ENCODE results near the gene PTS.
A peak's percentile ranks its signal among the peaks of the same experiment; 100 is the strongest.

Gene PTS

DNA sequence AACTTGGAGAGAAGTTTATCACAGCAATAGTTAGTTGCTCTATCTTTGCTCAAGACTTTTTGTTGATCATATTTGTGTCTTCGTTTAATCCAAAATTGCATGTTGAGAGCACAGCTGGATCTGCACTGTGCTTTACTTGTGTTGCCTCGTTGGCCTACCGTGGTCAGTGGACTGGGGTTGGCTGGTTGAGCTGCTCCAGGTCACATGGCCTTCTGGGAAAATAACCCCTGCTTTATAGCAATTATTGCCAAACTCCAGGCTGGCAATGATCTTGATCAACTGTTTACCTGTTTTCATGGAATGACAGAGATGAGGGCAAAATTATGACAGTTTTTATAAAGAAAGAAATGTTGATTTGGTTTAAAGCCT is 40.2 kb downstream of the PTS start:
- DNase-seq, result no peak

DNA sequence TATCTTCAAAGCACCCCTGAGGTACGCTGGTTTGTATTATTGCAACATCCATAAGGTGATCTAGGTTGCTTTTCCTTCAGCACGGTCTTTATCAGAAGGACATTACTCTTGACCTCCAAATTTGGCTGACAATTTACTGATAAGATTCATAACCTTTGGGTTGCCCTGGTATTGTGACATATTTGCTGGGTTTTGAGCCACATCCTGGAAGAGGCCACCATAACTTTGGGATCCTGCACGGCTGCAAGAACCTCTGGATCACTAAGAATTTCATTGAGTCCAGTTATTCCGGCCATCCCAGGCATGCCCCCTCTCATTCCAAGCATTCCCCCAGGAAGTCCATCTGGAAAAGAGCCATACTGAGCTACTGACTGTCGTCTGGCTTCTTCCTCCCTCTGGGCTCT is 41.0 kb downstream of the PTS start:
- no peak for DNase-seq

DNA sequence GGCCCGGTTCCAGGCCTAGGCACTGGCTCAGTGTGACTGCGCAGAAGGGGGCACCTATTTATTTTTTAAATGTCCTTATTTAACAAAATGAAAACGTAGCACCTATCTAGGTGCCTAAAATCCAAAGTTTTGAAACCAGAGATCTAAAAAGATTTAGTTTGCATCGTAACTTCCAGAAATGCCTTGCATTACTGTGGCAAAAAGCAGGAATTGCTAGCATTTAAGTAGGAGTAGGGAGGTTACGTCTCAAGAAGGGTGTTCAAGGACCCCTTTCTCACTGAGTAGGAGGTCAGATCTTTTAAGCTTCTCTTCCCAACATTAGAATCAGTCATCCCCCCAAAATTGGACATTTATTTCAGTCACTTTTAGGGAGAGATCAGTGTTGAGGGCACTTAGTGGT is 42.2 kb downstream of the PTS start:
- DNase-seq, result no peak

DNA sequence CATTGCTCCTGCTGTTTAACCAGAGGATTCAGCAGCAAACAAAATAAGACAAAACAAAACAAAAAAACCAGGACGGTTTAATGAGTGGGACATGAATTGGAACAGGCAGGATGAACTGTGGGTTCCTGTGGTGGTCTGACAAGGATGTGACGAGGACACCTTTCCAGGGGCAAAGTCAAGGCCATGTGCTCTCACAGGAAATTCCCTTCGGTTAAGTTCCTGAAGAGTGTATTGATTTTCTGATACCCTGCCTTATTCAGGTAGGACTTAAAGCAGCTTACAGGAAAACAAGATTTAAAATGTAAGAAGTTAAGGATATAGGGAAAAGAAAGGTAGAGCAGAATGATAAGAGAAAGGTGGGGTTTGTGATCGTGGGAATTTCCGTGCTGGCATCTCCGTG is 42.9 kb downstream of the PTS start:
- DNase-seq, result no peak

DNA sequence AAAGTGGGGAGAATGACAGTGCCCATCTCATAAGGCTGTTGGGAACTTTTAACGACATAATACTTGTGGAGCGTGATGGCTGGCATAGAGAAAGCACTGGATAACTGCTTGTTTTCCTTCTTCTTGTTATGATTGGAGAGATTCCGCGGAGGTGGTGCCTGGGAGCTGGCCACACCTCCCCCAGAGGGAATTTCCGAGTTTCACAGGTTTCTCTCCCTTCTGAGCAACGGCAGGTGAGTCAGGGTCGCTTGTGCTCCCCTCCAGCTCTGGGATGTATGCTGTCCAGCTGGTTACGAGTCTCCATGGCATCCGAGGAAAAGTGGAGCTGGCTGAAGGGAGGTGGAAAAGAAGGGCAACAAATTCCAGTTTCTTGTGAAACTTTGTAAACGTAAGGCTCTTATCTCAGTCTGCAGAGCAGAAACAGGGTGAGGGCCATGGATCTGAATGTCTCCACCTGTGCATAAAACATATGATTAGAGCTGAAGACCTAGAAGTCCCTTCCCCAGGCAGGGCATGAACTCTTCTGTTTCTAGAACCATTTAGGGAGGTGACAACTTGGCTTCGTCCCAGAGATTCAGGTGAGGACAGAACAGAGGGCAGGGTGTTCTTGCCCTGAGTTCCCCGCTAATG is 44.4 kb downstream of the PTS start:
- DNase-seq, result no peak

DNA sequence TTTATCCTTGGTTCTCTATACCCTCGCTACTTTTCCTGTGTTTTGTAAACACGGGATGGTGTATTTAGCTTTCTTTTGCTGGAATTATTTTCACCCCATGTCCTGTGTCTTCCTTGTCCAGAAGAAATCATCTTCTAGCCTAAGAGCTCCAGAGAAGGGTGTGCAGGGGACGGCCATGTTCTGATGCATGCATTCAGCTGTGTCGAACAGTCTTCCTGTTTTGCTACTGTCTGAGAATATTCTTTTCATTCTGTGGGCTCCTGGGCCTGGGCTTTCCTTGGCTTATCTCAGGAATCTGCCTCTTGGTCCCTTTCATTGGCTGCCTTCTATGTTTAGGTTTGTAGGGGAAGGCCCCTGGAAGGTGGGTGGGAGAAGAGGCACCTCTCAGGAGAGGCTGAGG is 45.0 kb downstream of the PTS start:
- no peak for DNase-seq

DNA sequence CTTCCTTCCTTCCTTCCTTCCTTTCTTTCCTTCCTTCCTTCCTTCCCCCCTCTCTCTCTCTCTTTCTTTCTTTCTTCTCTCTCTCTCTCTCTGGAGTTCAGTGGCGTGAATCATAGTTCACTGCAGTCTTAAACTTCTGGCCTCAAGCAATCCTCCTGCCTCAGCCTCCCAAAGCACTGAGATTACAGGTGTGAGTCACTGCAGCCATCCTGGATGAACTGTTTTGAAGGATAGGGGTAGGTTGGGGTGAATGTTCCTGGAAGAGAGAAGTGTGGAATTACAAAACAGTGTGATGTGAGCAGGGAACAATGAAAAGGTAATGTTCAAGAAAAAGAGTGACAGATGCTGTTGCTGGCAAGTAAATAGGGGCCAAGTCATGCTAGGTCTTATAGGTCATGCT is 46.8 kb downstream of the PTS start:
- no peak for DNase-seq

DNA sequence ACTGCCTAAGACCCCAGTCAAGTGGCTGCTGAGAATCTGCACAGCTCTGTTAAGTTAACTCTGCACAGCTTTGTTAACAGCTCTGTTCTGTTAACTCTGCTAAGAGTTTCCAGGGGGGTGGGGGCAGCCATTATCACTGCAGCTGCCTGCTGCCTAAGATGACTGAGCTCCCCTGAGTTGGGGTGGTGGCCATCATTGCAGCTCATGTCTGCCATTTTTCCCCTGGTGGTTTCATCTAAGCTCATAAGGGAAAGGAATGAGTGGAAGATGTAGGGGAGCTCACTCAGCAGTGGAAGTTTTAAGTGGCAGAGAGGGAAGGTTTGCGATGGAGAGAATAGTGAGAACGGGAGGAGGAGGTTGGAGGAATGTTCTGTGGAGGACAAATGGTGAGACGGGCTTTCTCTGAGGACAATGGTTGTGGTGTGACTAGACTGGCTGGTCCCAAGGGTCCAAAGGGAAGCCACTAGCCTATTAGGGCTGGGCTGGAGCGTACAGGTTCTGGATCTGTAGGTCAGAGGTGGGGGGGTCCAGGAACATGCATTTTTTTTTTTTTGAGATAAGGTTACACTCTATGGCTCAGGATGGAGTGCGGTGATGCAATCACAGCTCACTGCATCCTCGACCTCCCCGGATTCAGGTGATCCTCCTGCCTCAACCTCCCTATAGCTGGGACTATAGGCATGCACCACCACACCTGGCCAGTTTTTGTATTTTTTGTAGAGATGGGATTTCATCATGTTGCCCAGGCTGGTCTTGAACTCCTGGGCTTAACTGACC is 48.0 kb downstream of the PTS start:
- no peak for DNase-seq

DNA sequence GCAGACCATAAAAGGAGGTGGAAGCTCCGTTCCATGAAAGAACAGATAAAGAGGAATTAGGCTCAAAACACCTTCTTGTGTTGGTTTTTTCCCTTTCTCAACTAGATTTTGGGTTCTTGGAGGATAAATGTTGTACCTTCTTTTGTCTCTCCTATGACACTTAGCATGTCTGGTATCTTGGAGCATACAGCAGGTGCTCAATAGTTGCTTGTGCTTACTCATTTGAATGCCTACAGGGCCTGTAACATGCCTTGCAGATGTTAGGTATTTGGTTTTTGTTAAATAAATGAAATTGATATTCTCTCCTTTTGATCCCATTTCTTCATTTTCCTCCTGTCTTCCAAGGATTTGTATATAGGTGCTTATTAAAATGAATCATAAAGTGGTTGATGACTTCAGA is 50.8 kb downstream of the PTS start:
- DNase-seq, result no peak

DNA sequence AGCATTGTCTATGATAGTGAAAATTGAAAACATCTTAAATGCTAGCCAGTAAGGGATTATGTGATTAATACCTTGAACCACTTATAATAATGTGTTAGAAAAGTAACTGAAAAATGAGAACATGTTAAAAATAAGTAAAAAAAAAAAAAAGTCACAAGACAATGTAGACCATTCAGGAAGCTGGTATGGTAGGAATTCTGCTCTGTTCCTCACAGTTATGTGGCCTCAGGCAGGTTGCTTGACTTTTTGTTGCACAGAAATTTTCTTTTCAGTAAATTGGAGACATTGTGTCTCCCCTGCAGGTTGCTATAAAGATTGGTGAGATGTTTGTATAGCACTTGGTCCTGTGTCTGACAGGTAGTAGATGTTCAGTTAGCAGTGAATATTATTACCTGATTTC is 51.7 kb downstream of the PTS start:
- no peak for DNase-seq

DNA sequence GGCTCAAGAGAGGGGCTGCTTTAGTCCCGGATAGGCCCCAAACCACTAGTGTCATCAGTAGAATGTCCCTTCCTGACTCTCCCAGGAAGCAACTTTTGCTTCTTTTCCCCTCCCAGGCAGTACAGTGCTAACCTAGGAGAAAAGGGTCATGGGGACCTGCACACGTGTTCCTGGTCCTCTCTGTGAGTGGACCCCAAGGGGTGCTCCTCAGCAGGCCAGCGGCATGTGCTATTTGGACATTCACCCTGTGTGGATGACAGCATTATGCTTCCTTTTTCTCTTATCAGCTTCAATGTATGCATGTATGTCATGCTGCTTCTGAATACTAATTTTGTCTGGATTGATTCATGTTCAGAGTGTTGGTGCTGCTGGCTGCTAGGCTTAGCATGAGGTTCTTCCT is 52.6 kb downstream of the PTS start:
- DNase-seq, result no peak

DNA sequence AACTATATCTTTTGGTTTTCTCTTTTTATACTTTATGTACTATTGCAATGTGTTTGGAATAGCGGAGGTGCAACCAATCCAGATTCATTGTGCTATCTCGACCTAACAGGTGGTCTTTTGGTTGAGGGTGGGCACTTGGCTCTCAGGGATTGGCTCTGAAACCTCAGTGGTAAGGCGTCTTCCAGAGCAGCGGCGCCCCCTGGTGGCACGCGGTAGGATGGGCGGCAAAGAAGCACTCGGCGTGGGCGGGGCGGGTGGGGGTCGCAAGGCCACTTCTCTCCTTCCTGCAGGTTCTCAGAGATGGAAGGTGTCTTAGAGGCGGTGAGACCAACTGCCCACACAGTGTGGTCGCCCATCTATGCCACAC is 53.7 kb downstream of the PTS start:
- peak; percentile 61 to 77 for DNase-seq

DNA sequence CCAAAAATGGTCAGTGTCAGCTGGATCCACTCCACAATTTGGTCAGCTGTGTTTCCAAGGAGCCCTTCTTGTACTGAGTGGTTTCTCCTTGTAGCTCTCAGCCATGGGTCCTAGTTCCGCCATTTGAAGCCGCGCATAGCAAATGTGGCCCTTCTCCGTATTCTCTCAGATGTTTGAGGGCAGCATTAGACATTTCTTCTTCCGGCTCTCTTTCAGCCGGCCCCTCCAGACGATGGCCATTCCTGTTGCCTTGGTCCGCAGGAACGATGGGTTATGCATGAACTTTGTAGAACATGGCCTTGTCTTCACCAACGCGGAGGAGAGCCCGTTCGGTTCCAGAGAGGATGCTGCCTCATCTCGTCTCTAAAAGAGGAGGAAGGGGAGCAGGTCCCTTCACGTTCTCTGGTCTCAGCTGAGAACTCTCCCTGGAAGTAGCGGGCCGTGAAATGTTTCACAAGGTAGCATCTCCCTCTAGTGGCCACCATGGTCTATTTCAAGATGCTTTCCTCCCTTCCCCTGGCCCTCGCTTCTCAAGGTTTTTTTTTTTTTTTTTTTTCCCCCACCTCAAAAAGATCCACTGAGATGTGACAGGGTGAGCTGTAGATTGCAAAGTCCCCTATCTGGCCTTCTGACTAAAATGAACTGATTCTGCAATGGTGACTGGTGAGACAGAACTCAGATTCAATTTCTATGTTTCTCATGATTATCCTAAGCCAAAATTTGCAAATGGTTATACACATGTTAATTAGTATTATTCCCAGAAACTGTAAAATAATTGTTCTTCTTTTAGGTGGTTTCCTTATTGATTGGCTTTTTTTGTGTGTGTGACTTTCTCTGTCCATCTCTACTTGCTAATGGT is 54.3 kb downstream of the PTS start:
- DNase-seq, result peak; percentile 42 to 68

DNA sequence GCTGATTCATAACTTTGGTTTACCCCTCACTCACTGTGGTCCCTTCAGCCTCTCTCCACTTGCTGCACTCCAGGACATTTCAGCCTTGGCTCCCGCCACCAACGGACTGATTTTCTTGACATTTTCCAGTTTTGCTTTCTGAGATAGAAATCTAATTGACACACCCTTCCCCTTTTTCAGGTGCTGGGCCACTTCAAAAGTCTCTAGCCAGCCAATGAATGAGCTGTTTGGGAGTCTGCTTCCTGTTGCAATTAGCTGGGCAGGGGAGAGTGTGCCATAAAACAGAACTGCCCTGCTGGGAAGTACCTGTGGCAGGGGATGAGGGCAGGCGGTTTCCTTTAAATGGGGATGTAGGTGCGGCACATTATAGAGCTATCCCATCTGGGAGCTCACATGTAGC is 55.5 kb downstream of the PTS start:
- DNase-seq, result no peak

Data from stimulated activated CD4-positive, alpha-beta T cell treated with anti-CD3 and anti-CD28 coated beads, Interleukin-4, amount 100 ng/mL, for 4 hours (primary cell).